IMR-90 (cell line): ENCODE measurements around the gene TNRC6C. TPM values are rescaled to one million over a fixed set of nuclear protein-coding genes. Genes with fewer than 3 reads are reported as not detected.

Source experiments
- ATAC-seq: fragments of 200-7000 bp; cut with Tn5 transposase; 2 replicates; pipeline ENCODE4 v1.9.1; 2020; ENCODE audit warnings: low read depth, mild to moderate bottlenecking, moderate library complexity
- BruUV-seq: library from RNA; stranded (reverse); fragments of 400-500 nt; replicated peaks from 2 replicates; lab custom pipeline; 2021; lab: Mats Ljungman, UMichigan
- CTCF ChIA-PET: fragments of 300-600 bp; formaldehyde crosslinking; extraction: SDS; loops from one replicate; lab custom pipeline; 2021; ENCODE audit warnings: antibody characterized with exemption; lab: Yijun Ruan, JAX
- POLR2A ChIA-PET: fragments of 300-600 bp; sonication (Branson Sonifier 250); formaldehyde crosslinking; loops from one replicate; lab custom pipeline; 2022; ENCODE audit warnings: antibody characterized with exemption; ENCODE audit not compliant: unreplicated experiment; lab: Charles Lee
- DNase-seq: peaks from one replicate; pipeline ENCODE4 v3.0.0; 2013
- H2AFZ ChIP-seq: replicated peaks from 2 replicates; pipeline ENCODE3; 2013; ENCODE audit warnings: low read length, mild to moderate bottlenecking; ENCODE audit not compliant: poor library complexity
- H2AK5ac ChIP-seq: 2 replicates; pipeline ENCODE4 v1.6.1; 2013; ENCODE audit warnings: low read depth, low read length, inconsistent platforms
- H2AK9ac ChIP-seq: replicated peaks from 2 replicates; pipeline ENCODE3; 2013; ENCODE audit warnings: mild to moderate bottlenecking, low read depth, low read length, moderate library complexity; ENCODE audit not compliant: poor library complexity
- H2BK120ac ChIP-seq: 2 replicates; pipeline ENCODE4 v1.6.1; 2013; ENCODE audit warnings: low read depth, low read length, inconsistent platforms
- H2BK15ac ChIP-seq: 3 replicates; pipeline ENCODE4 v1.6.1; 2013; ENCODE audit warnings: low read depth, low read length, inconsistent platforms
- H2BK20ac ChIP-seq: 2 replicates; pipeline ENCODE4 v1.6.1; 2013; ENCODE audit warnings: low read depth, mild to moderate bottlenecking, inconsistent platforms, low read length, moderate library complexity
- H2BK5ac ChIP-seq: 2 replicates; pipeline ENCODE4 v1.6.1; 2013; ENCODE audit warnings: mild to moderate bottlenecking, low read depth, low read length, inconsistent platforms; ENCODE audit not compliant: poor library complexity, severe bottlenecking
- H3K14ac ChIP-seq: replicated peaks from 2 replicates; pipeline ENCODE4 v1.6.1; 2013; ENCODE audit warnings: low read depth, low read length, inconsistent platforms
- H3K18ac ChIP-seq: 2 replicates; pipeline ENCODE4 v1.6.1; 2013; ENCODE audit warnings: low read depth, low read length, control low read depth
- H3K23ac ChIP-seq: 2 replicates; pipeline ENCODE4 v1.6.1; 2013; ENCODE audit warnings: low read depth, low read length, inconsistent platforms
- H3K27ac ChIP-seq: 2 replicates; pipeline ENCODE4 v1.5.1; 2013; ENCODE audit warnings: mild to moderate bottlenecking, control low read depth, low read length; ENCODE audit not compliant: insufficient read depth
- H3K27me3 ChIP-seq: 2 replicates; pipeline ENCODE4 v1.6.1; 2013; ENCODE audit warnings: low read length; ENCODE audit not compliant: control insufficient read depth, insufficient read depth
- H3K36me3 ChIP-seq: 2 replicates; pipeline ENCODE4 v1.6.1; 2013; ENCODE audit warnings: low read length, mixed read lengths; ENCODE audit not compliant: control insufficient read depth, insufficient read depth
- H3K4ac ChIP-seq: 2 replicates; pipeline ENCODE4 v1.6.1; 2013; ENCODE audit warnings: low read depth, low read length, inconsistent platforms
- H3K4me1 ChIP-seq: 2 replicates; pipeline ENCODE4 v1.6.1; 2013; ENCODE audit warnings: low read length, mixed read lengths; ENCODE audit not compliant: control insufficient read depth, insufficient read depth
- H3K4me2 ChIP-seq: 2 replicates; pipeline ENCODE4 v1.6.1; 2013; ENCODE audit warnings: low read depth, mild to moderate bottlenecking, control low read depth, low read length, moderate library complexity
- H3K4me3 ChIP-seq: 2 replicates; pipeline ENCODE4 v1.5.1; 2013; ENCODE audit warnings: low read depth, mild to moderate bottlenecking, control low read depth, low read length, moderate library complexity; ENCODE audit not compliant: insufficient read depth
- H3K56ac ChIP-seq: 2 replicates; pipeline ENCODE4 v1.6.1; 2013; ENCODE audit warnings: low read length, inconsistent platforms; ENCODE audit not compliant: insufficient read depth; ENCODE audit errors: extremely low read depth
- H3K79me1 ChIP-seq, 2 experiments: 2 replicates each; pipeline ENCODE4 v1.6.1; 2013; ENCODE audit warnings: low read length in 2 of 2, inconsistent platforms in 1 of 2, low read depth in 1 of 2
- H3K9ac ChIP-seq: 2 replicates; pipeline ENCODE4 v1.6.1; 2013; ENCODE audit warnings: low read depth, low read length, control low read depth
- H3K9me1 ChIP-seq: 2 replicates; pipeline ENCODE4 v1.6.1; 2013; ENCODE audit warnings: low read length, inconsistent platforms; ENCODE audit not compliant: insufficient read depth
- H3K9me3 ChIP-seq: 2 replicates; pipeline ENCODE4 v1.6.1; 2013; ENCODE audit warnings: low read length; ENCODE audit not compliant: control insufficient read depth, insufficient read depth
- H4K20me1 ChIP-seq: 2 replicates; pipeline ENCODE4 v1.6.1; 2013; ENCODE audit warnings: low read length, inconsistent platforms; ENCODE audit not compliant: insufficient read depth
- H4K5ac ChIP-seq: 2 replicates; pipeline ENCODE4 v1.6.1; 2013; ENCODE audit warnings: mild to moderate bottlenecking, low read depth, low read length, control low read depth
- H4K8ac ChIP-seq, 2 experiments: 2 replicates each; pipeline ENCODE4 v1.6.1; 2013; ENCODE audit warnings: low read depth in 2 of 2, low read length in 2 of 2, control low read depth in 1 of 2, inconsistent platforms in 1 of 2
- H4K91ac ChIP-seq: 2 replicates; pipeline ENCODE4 v1.6.1; 2013; ENCODE audit warnings: low read depth, low read length, inconsistent platforms; ENCODE audit not compliant: insufficient read depth
- CTCF ChIP-seq: conservative IDR thresholded peaks from 2 replicates; pipeline ENCODE4 v1.5.1; 2012; ENCODE audit warnings: mild to moderate bottlenecking, low read depth, low read length, improper control_type of control experiment
- MAZ ChIP-seq: IDR thresholded peaks from 2 replicates; pipeline ENCODE4 v1.6.1; 2012; ENCODE audit warnings: low read depth, mild to moderate bottlenecking, low read length, improper control_type of control experiment, moderate library complexity, borderline replicate concordance
- NFE2L2 ChIP-seq: fragments of 150-350 bp; IDR thresholded peaks from 2 replicates; pipeline ENCODE4 v1.6.1; 2016; ENCODE audit warnings: low read depth, mild to moderate bottlenecking, low read length
- RFX5 ChIP-seq: IDR thresholded peaks from 2 replicates; pipeline ENCODE4 v1.8.0; 2012; ENCODE audit warnings: low read depth, mild to moderate bottlenecking, low read length, moderate library complexity
- SMC3 ChIP-seq: fragments of 150-350 bp; IDR thresholded peaks from 2 replicates; pipeline ENCODE4 v1.6.1; 2016; ENCODE audit warnings: low read depth, mild to moderate bottlenecking, antibody characterized with exemption, low read length, moderate library complexity
- USF2 ChIP-seq: fragments of 150-350 bp; IDR thresholded peaks from 2 replicates; pipeline ENCODE4 v1.6.1; 2017; ENCODE audit warnings: mild to moderate bottlenecking, antibody characterized with exemption, low read length, low read depth
- WGBS, 2 experiments: methylation state at CpG; one replicate each; pipeline versions ENCODE4 v1.1.5 to v1.1.7; 2013; ENCODE audit warnings: missing lambda C conversion rate in 2 of 2; ENCODE audit not compliant: insufficient read length in 1 of 2; ENCODE audit errors: extremely low coverage in 2 of 2; 5-methylcytosine and 5-hydroxymethylcytosine counted together
- dilution Hi-C: fragments of 300-500 bp; cut with HindIII; formaldehyde crosslinking; loops from one replicate; pipeline ENCODE4 v1.14.3; 2018; ENCODE audit warnings: low sequenced_read_pairs; ENCODE audit not compliant: unreplicated experiment
- in situ Hi-C: fragments of 300-500 bp; cut with MboI; formaldehyde crosslinking; loops from 3 replicates; pipeline ENCODE4 v1.14.3; 2019; ENCODE audit warnings: low sequenced_read_pairs, inconsistent platforms, mixed read lengths
- intact Hi-C: fragments of 100-400 bp; cut with micrococcal nuclease; formaldehyde crosslinking; loops from 2 replicates; pipeline ENCODE4 v1.10.0; 2022
- polyA plus RNA-seq, 3 experiments: library from polyadenylated mRNA; depleted of rRNA; stranded (reverse); fragments of >200 nt; gene quantifications; 2 replicates each; pipeline ENCODE4 v1.2.3, GENCODE V29; 2012; ENCODE audit warnings: low replicate concordance in 1 of 3
- total RNA-seq: library from RNA; depleted of rRNA; stranded (reverse); fragments of >200 nt; gene quantifications from 2 replicates; pipeline ENCODE4 v1.2.3, GENCODE V29; 2012

Gene TNRC6C
- total and polyA plus RNA-seq, 2 of the 4 experiments (the other 2 are of a cell fraction) = 1.6 to 2.7 TPM

GRCh38 chr17:78141437-78142118, 183.1 kb downstream of the TNRC6C start:
- in situ Hi-C loops (no loop called here), dilution Hi-C loops (no loop called here), intact Hi-C loops (no loop called here)
- no peaks in the 10 kb centered on the region; the same call in 1 of the 2 replicates for H3K27me3 ChIP-seq
- 82% methylated on average over 12 of the region's 20 CpGs; no CpG with 5 or more reads in 1 of the 2 experiments for WGBS, 2 experiments
- no TSS peak for BruUV-seq
- H2BK120ac ChIP-seq = no peak overlapping the region
- H3K4me3 ChIP-seq = no peak overlapping the region
- H4K91ac ChIP-seq = no peak overlapping the region
- no peaks in the 10 kb centered on the region for H4K20me1 ChIP-seq
- no peak overlapping the region for H3K27ac ChIP-seq
- ATAC-seq = no peak
- no peak overlapping the region for H3K23ac ChIP-seq
- H3K9ac ChIP-seq = no peak overlapping the region
- H3K9me1 ChIP-seq = no peaks in the 10 kb centered on the region
- H2AK9ac ChIP-seq = no peak overlapping the region
- H3K9me3 ChIP-seq = no peaks in the 10 kb centered on the region
- H4K8ac ChIP-seq = no peak overlapping the region
- DNase-seq = no peak
- H3K4me1 ChIP-seq = peaks cover 3% of the 10 kb centered on the region; the same call in 1 of the 2 replicates
- ChIA-PET POLR2A (no interaction called here), CTCF (no interaction called here)
- no peak overlapping the region for H3K18ac ChIP-seq
- H3K14ac ChIP-seq = no peak overlapping the region
- H2AFZ ChIP-seq = no peak overlapping the region
- TF ChIP-seq USF2 (no peak), MAZ (no peak), CTCF (no peak), SMC3 (no peak), RFX5 (no peak), NFE2L2 (no peak)
- no peak overlapping the region for H4K5ac ChIP-seq
- H2BK20ac ChIP-seq = no peak overlapping the region
- H2BK15ac ChIP-seq = no peak overlapping the region
- no peak overlapping the region for H3K56ac ChIP-seq
- H2BK5ac ChIP-seq = no peak overlapping the region
- H2AK5ac ChIP-seq = no peak overlapping the region
- H3K4ac ChIP-seq = no peak overlapping the region
- H3K36me3 ChIP-seq = no peaks in the 10 kb centered on the region
- no peaks in the 10 kb centered on the region for H3K79me1 ChIP-seq
- H3K4me2 ChIP-seq = no peak overlapping the region
